Right lobe of liver (tissue), 4 donors: ENCODE data around the gene CDRT4.

ENCODE experiments used
- POLR2A ChIP-seq: fragments of 450-650 bp; IDR thresholded peaks from one replicate; pipeline ENCODE4 v1.6.1; 2017; ENCODE audit warnings: antibody characterized with exemption, mild to moderate bottlenecking
- TF ChIP-seq, protein P1 (sequence below), 4 donors: fragments of 200-600 bp in 3 of 4; fragments of 450-650 bp in 1 of 4; IDR thresholded peaks; one replicate each; pipeline versions ENCODE4 v1.5.1 to v1.8.0; 2016 to 2022; ENCODE audit warnings: antibody characterized with exemption in 4 of 4, mild to moderate bottlenecking in 2 of 4
- donor health status: DM: no; HTN: no; CAD: no.
- donor health status: DM: no; HTN: no; CAD: no.
- donor health status: DM: no; HTN: yes; CAD: no.

DNA sequence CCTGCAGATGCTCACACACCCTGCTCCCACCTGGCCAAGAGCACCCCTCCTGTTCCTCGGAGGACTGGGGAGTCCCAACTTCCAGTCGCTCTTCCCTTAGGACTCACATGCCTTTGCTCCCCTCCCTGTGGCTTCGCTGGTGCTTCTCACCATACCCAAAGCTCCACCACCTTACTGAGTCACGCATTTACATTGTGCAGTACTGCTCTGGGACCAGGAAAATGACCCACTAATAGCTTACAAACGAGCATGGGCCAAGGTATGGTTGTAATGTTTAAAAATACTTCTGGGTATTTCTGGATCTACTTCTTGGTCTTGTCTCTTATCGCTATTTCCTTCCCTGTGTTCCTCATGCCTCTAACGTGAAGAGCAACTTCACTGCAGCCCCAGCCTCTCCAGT is 41.0 kb upstream of the CDRT4 start:
- TF ChIP-seq, protein P1, sequence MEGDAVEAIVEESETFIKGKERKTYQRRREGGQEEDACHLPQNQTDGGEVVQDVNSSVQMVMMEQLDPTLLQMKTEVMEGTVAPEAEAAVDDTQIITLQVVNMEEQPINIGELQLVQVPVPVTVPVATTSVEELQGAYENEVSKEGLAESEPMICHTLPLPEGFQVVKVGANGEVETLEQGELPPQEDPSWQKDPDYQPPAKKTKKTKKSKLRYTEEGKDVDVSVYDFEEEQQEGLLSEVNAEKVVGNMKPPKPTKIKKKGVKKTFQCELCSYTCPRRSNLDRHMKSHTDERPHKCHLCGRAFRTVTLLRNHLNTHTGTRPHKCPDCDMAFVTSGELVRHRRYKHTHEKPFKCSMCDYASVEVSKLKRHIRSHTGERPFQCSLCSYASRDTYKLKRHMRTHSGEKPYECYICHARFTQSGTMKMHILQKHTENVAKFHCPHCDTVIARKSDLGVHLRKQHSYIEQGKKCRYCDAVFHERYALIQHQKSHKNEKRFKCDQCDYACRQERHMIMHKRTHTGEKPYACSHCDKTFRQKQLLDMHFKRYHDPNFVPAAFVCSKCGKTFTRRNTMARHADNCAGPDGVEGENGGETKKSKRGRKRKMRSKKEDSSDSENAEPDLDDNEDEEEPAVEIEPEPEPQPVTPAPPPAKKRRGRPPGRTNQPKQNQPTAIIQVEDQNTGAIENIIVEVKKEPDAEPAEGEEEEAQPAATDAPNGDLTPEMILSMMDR (IDR thresholded peaks at IDR 0.05) = no peak
- TF ChIP-seq POLR2A = no peak
